Measurements from ENCODE around the gene ARAP1. TPM values are rescaled to one million over a fixed set of nuclear protein-coding genes. Genes with fewer than 3 reads are reported as not detected.

ARAP1 gene
- total RNA-seq, 2 donors from 2014 or later, result 74.4 to 88.3 TPM

GRCh38 chr11:72693271-72693968 lies 58.8 kb downstream of the ARAP1 start:
- Mint-ChIP-seq H3K27me3 (ENCODE audit: insufficient read depth) (no peaks in the 10 kb centered on the region), H3K9me3 (no peaks in the 10 kb centered on the region), H3K36me3 (ENCODE audit: low read depth) (peaks cover 71% of the 10 kb centered on the region), H3K4me1 (no peaks in the 10 kb centered on the region), H3K4me3 (no peak overlapping the region), H3K27ac (no peak overlapping the region)
- Histone ChIP-seq H3K9ac (ENCODE audit: extremely low read depth, low read length, poor library complexity, severe bottlenecking) (no peak overlapping the region), H3K4me1 (ENCODE audit: control insufficient read depth, insufficient read depth, low read length) (no peaks in the 10 kb centered on the region), H3K9me3 (ENCODE audit: control insufficient read depth, low read length) (no peaks in the 10 kb centered on the region), H3K36me3 (ENCODE audit: control insufficient read depth, insufficient read depth, low read length) (peaks cover 27% of the 10 kb centered on the region), H3K4me3 (ENCODE audit: low read length) (no peak overlapping the region), H3K27me3 (ENCODE audit: control insufficient read depth, insufficient read depth, low read length, poor library complexity, severe bottlenecking) (no peaks in the 10 kb centered on the region), H3K27ac (ENCODE audit: low read depth, low read length) (no peak overlapping the region)
- DNase-seq, result peak; percentile 62
- TF ChIP-seq CTCF (conservative IDR thresholded peaks at IDR 0.05), result peak; percentile 58
- 95 to 100% methylated on average over 11 to 19 of the region's 19 CpGs for WGBS, 2 experiments (ENCODE audit: insufficient coverage in 1 of 2, insufficient read length in 1 of 2)

- Histone ChIP-seq H3K4me1 (ENCODE audit: control insufficient read depth, insufficient read depth, low read length) (no peaks in the 10 kb centered on the region), H3K36me3 (ENCODE audit: control insufficient read depth, insufficient read depth, low read length) (peaks cover 28% of the 10 kb centered on the region), H3K27me3 (ENCODE audit: control insufficient read depth, insufficient read depth, low read length, poor library complexity, severe bottlenecking) (no peaks in the 10 kb centered on the region), H3K9me3 (ENCODE audit: control insufficient read depth, low read length) (no peaks in the 10 kb centered on the region), H3K27ac (ENCODE audit: low read depth, low read length) (no peak overlapping the region), H3K9ac (ENCODE audit: extremely low read depth, low read length, poor library complexity, severe bottlenecking) (no peak overlapping the region), H3K4me3 (ENCODE audit: low read length) (no peak overlapping the region)
- H3K27me3 Mint-ChIP-seq (ENCODE audit: insufficient read depth), result no peaks in the 10 kb centered on the region
- H3K4me3 Mint-ChIP-seq, result no peak overlapping the region
- WGBS, 2 experiments (ENCODE audit: insufficient coverage in 1 of 2, insufficient read length in 1 of 2), result 92 to 93% methylated on average over 4 to 9 of the region's 9 CpGs
- no peaks in the 10 kb centered on the region for H3K9me3 Mint-ChIP-seq
- H3K27ac Mint-ChIP-seq, result no peak overlapping the region
- H3K36me3 Mint-ChIP-seq (ENCODE audit: low read depth), result peaks cover 69% of the 10 kb centered on the region
- TF ChIP-seq CTCF (conservative IDR thresholded peaks at IDR 0.05), result no peak
- H3K4me1 Mint-ChIP-seq, result no peaks in the 10 kb centered on the region
- DNase-seq, result no peak
Measured at GRCh38 chr11:72692498-72693237, 59.5 kb downstream of the ARAP1 start.

GRCh38 chr11:72690166-72690565 lies 62.0 kb downstream of the ARAP1 start:
- peaks cover 5% of the 10 kb centered on the region for H3K4me1 Mint-ChIP-seq
- H3K9me3 Mint-ChIP-seq, result no peaks in the 10 kb centered on the region
- peaks cover 58% of the 10 kb centered on the region for H3K36me3 Mint-ChIP-seq (ENCODE audit: low read depth)
- Histone ChIP-seq H3K4me1 (ENCODE audit: control insufficient read depth, insufficient read depth, low read length) (no peaks in the 10 kb centered on the region), H3K9ac (ENCODE audit: extremely low read depth, low read length, poor library complexity, severe bottlenecking) (no peak overlapping the region), H3K4me3 (ENCODE audit: low read length) (no peak overlapping the region), H3K9me3 (ENCODE audit: control insufficient read depth, low read length) (no peaks in the 10 kb centered on the region), H3K27ac (ENCODE audit: low read depth, low read length) (no peak overlapping the region), H3K27me3 (ENCODE audit: control insufficient read depth, insufficient read depth, low read length, poor library complexity, severe bottlenecking) (no peaks in the 10 kb centered on the region), H3K36me3 (ENCODE audit: control insufficient read depth, insufficient read depth, low read length) (peaks cover 28% of the 10 kb centered on the region)
- WGBS, 2 experiments (ENCODE audit: insufficient coverage in 1 of 2, insufficient read length in 1 of 2), result 97 to 98% methylated on average over 4 of the region's 4 CpGs
- no peak overlapping the region for H3K27ac Mint-ChIP-seq
- TF ChIP-seq CTCF (conservative IDR thresholded peaks at IDR 0.05), result no peak
- no peak for DNase-seq
- H3K4me3 Mint-ChIP-seq, result no peak overlapping the region
- H3K27me3 Mint-ChIP-seq (ENCODE audit: insufficient read depth), result no peaks in the 10 kb centered on the region

All from endodermal cell (in vitro differentiated cells).